Forelimb muscle (tissue), 1 donor: ENCODE measurements around the gene SHANK3. TPM values are rescaled to one million over a fixed set of nuclear protein-coding genes. Genes with fewer than 3 reads are reported as not detected.
"Not testable (repeated sequence)": the region's sequence is repeated elsewhere in the genome, so short reads cannot be mapped to it uniquely, and the experiment has no call there.

ENCODE experiments used
- DNase-seq: peaks from one replicate; pipeline ENCODE4 v3.0.0-alpha.2; 2013; ENCODE audit warnings: low read depth
- polyA plus RNA-seq: library from polyadenylated mRNA; unstranded; fragments of 120-200 nt; gene quantifications from one replicate; pipeline ENCODE4 v1.2.1, GENCODE V29; 2013; ENCODE audit not compliant: insufficient read length

The SHANK3 gene
- polyA plus RNA-seq, result 17.8 TPM

DNA sequence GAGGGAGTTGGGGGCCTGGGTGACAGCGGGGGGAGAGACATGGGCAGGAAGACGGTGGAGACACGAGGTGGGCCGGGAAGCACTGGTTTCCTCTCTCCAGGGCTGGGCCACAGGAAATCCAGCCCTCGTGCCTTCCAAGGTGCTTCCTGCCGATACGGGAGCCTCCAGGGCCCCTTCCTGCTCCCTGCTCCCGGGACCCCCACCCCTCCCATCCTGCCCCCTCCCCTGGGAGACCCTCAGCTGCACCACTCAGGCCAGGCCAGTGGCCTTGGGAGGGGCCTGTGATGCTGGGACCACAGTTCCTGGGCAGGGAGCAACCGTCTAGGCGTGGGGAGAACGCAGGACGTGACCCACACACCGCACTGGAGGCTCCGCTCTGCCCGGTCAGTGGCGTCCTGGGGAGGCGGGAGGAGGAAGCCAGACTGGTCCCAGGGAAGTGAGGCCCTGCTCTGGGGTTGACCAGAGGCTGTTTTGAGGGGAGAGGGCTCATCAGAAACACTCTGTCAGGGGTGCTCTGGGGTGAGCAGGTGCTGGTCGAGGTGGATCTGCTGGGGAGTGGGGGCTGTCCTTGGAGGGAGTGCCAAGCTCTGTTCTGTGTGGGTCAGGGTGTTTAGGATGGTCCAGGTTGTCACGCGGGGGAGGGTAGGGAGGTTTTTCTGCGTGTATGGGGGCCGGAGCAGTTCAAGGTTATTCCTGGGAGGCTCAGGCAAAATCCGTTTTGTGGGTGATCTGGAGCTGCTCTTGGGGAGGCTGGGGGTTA is at the start of gene SHANK3:
SHANK3 (plus strand) TSS at position 353 of the 760 bp plus-strand sequence.
- no peak for DNase-seq

DNA sequence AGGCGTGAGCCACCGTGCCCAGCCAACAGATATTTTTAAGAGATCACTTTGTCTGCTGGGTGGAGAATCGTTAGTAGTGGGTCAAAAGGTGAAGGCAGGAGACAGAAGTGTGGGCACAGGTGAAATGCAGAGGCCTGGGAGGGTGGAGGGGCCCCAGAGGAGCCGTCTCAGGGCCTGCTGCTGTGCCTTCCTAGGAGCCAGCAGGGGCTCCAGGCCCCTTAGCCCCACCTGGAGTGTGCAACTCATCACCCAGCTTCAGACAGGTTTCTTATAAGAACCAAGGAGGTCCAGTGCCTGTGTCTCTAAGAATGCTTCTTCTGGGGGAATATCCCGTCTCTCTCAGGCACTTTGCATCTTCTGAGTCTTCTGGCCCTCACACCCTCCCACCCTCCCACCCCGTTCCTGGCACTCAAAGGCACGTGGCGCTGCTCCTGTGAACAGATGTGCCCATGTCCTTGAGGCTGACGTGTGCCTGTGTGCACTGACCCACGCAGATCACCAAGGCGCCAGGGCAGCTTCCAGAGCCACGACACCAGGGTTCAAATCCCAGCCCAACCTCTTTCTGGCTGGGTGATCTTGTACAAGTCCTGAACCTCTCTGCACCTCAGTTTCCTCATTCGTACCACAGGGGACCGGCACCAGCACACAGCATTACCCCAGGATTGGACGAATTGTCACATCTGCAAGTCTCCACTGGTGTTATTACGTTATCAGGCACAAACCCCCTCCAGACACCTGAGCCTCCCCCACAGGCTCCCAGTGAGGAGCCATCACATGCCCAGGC is 48.1 kb upstream of the SHANK3 start:
- no peak for DNase-seq

DNA sequence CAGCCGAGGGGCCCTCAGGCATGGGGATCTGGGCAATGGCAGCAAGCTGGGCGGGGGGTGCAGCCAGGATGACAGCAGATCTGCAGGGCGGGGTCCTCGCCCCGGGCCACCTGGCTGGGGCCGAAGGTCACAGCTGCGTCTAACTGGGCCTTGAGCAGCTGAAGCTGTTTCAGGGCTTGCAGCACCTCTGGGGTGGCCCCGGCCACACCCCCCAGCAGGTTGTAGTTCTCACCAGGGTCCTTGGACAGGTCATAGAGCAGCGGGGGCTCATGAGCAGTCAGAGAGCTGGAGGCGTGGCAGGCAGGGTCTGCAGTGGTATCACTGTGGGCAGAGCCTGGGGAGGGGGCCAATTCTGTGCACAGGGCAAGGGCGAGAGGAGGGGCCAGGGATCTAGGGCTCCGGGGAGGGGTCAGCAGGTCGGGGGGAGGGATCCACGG is 47.5 kb upstream of the SHANK3 start:
- no peak for DNase-seq

DNA sequence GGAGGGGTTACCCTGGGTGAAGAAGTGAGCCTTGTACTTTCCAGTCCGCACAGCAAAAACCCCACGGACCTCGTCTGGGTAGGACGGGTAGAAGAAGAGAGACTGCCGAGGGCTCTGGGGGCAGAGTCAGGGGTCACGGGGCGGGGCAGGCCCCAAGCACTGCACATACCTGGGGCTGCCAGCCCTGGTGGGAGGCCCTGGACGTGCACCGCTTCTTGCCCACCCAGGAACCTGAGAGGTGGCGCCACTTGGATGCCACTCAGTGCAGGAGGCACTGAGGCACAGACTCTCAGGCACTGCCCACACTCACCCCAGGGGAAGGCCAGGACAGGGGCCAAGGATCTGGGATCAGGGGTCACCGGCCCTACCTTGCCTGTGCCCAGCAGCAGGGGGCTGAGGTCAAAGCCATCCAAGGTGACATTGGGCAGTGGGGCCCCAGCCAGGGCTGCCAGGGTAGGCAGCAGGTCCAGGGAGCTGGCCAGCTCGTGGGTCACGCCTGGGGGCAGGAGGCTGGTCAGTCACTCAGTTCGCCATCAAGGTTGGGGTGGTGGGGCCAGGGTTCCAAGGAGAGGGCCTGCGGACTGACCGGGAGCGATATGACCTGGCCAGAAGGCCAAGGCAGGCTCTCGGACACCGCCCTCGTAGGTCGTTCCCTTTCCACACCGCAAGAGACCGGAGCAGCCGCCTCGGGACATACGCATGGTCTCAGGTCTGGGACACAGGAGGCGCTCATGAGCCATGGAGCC is 46.9 kb upstream of the SHANK3 start:
- DNase-seq, result no peak

DNA sequence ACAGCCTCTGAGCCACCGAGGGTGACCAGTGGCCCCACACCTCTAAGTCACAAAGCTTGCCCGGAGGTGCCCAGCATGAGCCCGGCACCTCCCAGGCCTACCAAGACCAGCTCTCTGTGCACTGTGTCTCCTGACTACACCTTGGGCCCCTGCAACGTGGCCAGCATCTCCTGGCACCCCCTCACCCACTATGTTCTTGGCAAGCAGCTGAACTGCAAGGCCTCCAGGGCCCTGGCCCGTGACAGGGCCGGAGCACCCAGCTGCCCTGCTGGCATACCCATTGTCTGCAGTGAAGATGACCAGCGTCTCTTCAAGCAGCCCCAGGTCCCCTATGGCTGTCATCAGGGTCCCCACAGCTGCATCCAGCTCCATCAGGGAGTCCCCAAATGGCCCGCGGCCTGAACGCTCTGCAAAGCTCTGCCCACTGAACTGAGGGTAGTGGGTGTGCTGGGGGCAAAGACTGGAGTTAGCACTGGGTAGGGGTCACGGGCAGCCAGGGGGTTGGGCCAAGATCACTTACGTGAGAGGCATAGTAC is 46.2 kb upstream of the SHANK3 start:
- no peak for DNase-seq

DNA sequence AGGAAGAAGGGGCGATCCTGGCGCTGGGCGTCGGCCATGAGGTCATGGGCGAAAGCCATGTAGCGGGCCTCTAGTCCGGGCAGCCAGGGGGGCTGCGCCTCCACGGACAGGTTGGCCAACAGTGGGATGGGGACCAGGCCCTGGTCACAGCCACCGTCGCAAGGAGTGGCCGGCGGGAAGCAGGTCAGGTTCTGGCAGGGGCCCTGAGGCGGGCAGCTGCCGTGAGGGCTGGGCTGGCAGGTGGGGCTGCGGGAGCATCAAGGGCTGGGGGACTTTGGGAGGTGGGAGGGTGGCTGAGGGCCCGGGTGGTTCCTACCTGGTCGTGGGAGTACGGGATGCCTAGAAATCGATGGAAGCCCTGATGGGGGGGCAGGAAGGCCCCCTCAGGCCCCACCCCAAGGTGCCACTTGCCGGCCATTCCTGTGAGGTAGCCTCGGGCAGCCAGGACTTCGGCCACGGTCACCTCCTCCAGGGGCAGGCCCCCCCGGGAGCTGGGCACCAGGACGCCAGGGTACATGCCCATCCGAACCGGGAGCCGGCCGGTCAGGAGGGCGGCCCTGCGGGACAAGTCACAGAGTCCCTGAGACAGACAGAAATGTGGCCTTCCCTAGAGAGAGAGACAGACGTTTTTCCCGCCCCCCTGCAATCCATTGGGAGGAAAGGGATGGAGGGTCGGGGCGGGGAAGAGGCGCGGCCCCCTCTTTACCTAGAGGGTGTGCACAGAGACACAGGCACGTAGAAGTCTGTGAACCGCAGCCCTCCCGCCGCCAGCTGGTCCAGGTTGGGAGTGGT is 45.6 kb upstream of the SHANK3 start:
- no peak for DNase-seq

DNA sequence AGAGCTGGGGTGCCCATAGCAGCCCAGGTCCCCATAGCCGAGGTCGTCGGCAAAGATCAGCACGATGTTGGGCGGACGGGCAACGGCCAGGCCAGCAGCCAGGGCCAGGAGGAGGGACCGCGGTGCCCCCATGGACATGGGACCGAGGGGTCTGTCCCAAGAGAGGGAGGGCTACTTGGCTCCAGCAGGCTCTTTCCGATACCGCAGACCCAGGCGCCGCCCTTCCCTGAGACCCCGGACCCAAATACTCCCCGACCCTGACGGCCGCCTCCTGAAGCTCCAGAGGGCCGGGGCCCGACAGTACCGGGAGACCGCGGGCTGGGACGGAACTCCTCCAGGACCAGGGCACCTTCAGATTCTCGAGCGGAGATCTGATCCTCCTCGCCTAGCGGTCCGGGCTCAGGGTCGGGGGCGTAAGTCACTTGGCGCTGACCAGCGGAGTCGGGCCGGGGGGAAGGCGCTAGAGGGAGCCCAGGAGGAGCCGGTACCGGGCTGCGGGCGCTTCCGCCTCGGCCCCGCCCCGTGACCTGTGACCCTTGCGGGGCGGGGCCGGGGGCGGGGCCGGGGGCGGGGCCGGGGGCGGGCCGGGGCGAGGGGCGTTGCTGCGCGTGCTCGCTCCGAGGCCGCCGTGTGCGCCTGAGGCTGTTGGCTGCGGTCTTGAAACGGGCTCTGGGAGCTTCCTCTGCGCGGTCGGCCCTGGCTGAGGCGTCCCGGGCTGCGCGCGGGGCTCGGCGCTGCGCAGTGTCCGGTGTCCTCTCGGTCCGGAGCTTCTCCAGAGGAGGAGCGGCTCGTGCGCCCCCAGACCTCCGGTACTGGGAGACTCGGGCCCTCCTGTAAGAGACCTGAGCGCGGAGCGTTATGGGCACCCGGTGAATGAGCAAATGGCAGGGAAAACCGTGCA is 44.7 kb upstream of the SHANK3 start, which contains the start of gene ARSA:
ARSA (minus strand) TSS at position 511 of the 901 bp plus-strand sequence; CDS start at position 138, 373 bp downstream.
- DNase-seq, result no peak

DNA sequence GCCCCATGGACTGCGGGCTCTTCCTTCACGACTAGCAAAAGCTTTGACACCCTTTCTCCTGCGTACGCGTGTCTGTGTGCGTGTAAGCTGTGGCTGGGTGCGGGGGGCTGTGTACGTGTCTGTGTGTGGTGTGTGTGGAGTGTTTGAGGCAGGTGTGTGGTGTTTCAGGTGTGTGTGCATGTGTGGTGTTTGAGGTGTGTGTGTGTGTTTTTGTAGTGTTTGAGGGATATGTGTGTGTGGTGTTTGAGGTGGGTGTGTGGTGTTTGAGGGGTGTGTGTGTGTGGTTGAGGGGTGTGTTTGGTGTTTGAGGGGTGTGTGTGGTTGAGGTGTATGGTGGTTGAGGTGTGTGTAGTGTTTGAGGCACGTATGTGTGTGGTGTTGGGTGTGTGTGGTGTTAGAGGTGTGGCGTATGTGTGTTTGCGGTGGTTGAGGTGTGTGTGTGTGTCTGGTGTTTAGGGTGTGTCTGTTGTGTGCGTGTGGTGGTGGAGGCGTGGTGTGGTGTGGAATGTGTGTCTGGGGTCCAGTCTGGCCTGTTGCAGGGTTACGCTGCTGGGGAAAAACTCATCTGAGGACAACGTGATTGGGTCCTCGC is 44.0 kb upstream of the SHANK3 start:
- no peak for DNase-seq

DNA sequence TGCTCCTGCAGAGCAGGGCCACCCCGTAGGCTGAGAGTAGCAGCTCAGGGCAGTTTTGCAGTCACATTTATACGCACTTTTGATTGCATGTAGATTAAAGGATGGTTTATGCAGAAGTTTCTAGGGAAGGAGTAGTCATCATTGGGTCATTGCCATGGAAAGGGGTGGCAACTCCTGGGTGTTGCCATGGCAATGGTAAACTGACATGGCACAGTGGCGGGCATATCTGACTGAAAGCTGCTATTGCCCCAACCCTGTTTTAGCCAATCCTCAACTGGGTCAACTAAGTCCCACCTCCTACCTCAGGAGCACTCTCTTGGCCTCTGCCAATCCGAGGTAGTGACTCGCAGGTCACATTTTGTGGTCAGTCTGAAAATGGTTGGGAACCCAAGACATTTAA is 42.2 kb upstream of the SHANK3 start:
- DNase-seq, result no peak

DNA sequence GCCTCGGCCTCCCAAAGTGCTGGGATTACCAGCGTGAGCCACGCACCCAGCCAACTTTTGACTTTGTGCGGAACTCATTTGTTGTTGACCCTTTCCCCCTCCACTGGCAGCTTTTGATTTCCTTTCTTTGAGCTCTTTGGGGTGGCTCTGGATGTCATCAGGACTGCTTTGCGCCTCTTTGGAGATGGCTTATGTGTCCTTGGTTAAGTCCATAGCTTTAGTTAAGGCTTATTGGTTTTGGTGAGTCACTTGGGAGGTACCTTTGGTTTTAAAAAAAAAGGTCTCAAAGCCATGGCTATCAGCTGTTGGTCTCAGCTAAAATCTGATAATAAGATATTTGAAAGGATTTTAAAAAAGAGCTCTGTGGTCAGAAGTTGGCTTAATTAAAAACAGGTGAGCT is 39.5 kb upstream of the SHANK3 start:
- no peak for DNase-seq

DNA sequence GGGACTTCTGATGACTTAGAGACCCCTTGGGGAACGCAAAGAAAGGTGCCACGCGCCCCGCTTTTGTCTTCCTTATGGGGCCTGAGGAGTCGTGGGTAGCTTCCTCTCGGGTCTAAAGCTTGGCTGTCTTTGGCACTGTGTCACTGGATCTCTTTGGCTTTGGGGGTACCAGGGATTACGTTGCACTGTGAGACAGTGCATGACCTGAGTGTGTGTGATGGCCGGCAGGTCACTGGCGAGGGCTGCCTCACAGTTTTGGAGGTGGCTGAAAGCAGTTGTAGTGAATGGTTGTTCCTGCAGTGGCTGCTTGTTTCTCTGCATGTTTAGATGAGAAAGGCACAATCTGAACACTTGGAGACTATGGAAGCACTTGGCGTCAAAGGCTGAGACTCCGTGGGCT is 38.9 kb upstream of the SHANK3 start:
- no peak for DNase-seq

DNA sequence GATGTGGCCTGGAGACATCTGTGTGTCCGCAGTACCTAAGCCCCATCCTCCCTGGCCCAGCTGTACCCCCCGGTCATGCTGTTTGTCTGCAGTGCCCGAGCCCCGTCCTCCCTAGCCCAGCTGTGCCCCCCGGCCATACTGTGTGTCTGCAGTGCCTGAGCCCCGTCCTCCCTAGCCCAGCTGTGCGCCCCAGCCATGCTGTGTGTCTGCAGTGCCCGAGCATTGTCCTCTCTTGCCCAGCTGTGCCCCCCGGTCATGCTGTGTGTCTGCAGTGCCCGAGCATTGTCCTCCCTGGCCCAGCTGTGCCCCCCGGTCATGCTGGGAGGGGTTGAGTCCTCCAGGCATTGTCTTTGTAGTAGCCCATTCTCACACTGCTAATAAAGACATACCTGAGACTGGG is 37.0 kb upstream of the SHANK3 start:
- DNase-seq, result no peak

DNA sequence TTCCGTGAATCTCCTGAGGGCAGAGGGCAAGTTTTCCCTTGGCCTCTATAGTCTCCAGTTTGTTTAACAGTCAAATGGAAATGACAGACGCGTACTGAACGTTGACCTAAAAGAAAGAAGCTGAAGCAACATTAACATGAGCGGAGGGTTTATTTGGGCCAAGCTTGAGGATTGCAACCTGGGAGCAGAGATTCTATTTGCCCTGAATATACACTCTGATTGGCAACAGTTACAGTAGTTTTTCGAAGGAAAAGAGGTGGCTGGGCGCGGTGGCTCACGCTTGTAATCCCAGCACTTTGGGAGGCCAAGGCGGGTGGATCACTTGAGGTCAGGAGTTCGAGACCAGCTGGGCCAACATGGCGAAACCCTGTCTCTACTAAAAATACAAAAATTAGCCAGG is 32.3 kb upstream of the SHANK3 start:
- not testable (repeated sequence) for DNase-seq

DNA sequence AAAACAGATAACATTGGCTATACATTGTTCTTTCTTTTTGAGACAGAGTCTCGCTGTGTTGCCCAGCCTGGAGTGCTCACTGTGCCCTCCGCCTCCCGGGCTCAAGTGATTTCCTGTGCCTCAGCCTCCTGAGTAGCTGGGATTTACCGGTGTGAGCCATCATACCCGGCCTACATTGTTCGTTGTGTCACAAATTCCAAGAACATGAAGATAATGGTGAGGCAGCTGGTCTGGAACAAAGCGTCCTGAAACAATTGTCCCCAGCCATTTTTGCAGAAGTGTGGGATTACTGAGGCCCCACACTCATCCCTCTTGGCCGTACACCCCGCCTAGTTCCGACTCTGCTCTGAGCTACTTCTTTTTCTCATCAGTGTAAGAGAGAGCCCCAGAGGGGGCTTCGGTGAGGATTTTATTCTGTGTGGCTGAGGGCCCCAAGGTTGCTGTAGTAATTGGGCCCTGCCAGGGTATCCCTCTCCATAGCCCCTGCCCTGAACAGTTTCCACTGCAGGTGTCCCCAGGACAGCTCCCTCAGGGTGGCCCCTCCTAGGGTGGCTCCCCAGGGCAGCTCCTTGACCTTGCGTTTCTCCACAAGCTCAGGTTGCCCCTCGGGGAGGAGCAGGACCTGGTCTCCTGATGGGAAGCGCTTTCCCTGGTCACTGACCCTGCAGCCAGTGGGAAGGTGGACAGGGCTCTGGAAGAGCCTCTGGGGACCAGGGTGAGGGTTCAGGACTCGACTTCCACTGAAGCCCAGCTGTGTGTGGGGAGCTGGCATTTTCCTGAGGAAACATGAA is 31.6 kb upstream of the SHANK3 start:
- DNase-seq, result no peak

DNA sequence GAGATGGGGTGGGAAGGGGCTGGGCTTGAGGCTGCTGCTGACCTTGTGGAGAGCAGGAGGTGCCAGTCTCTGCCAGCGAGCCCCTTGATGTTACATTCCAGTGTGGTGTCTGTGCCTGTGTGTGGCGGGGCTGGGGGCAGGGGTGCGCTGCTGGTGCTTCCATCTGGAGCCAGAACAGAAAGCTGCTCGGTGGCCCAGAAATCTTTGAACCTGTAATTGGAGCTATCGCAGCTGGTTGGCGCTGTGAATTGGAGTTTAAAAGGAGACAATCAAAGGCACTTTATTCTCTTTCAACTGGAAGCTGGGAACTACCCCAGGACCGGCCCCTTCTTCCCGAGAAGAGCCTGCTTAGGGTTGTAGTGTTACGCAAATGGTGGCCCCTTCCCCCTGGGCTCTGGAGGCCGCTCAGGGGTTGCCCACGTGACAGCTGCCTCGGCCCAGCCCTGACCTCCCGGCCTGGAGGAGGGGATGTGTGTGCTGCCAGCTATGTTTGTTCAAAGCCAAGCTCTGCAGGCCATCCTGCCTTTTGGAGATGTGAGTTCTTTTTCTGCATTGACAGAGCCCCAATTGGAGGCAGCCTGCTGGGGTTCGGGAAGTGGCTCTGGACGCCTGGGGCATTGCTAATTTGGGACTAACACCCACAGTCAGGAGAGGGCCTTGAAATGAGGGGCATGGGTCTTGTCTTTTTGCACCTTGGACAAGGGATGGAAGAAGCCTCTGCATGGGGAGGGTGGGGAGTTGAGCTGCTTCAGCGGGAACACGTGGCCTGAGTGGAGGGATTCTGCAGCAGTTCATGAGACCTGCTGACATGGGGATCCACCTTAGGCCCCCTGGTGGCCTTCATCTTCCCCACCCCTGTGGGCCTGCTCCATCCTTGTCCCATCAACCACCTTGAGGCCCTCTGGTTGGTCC is 30.7 kb upstream of the SHANK3 start:
- no peak for DNase-seq

DNA sequence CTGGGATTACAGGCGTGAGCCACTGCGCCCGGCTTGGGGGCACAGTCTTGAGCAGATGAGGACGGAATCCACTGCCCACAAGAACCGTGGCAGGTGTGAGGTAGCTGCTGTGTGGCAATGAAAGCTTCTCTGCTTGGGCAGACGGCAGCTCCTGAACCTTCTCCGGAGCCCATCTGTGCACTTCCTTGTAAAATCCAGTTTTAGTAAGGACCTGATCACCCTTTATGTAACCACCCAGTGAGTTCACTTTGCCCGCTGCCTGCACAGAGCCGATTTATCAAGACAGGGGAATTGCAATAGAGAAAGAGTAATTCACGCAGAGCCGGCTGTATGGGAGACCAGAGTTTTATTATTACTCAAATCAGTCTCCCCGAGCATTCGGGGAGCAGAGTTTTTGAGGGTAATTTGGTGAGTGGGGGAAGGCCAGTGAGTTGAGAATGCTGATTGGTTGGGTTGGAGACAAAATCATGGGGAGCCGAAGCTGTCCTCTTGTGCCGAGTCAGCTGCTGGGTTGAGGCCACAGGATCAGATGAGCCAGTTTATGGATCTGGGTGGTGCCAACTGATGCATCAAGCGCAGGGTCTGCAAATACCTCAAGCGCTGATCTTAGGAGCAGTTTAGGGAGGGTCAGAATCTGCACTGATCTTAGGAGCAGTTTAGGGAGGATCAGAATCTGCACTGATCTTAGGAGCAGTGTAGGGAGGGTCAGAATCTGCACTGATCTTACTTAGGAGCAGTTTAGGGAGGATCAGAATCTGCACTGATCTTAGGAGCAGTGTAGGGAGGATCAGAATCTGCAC is 29.4 kb upstream of the SHANK3 start:
- not testable (repeated sequence) for DNase-seq

DNA sequence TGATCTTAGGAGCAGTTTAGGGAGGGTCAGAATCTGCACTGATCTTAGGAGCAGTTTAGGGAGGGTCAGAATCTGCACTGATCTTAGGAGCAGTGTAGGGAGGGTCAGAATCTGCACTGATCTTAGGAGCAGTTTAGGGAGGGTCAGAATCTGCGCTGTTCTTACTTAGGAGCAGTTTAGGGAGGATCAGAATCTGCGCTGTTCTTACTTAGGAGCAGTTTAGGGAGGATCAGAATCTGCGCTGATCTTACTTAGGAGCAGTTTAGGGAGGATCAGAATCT is 28.9 kb upstream of the SHANK3 start:
- DNase-seq, result not testable (repeated sequence)
